ENCODE data around the gene HDLBP.

Gene HDLBP

DNA sequence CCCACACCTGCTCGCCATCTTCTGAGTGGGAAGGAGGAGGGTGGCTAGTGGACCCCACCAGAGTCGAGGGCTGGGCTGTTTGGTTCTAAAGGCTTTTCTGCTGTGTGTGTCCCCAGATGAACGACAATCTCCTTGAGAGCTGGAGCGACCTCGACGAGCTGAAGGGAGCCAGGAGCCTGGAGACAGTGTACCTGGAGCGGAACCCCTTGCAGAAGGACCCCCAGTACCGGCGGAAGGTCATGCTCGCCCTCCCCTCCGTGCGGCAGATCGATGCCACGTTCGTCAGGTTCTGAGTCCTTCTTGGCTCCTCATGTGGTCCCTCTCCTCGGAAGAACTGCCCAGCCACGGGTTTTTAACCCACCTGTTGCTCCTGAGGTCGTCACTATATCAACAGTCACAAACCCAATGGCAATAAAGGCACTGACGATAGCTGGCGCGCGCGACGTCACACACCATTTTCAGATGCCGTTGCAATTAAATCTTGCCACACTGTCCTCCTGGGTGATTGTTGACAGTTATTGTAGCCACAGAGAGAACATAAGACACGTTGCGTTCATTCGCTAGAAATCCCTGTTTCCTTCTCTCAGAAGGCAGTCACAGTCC, 132.8 kb downstream of the HDLBP start (continued):
- no peak for TF ChIP-seq TCF4 (CRISPR knock-in tag; IDR thresholded peaks at IDR 0.05; ENCODE audit: borderline replicate concordance)
- TF ChIP-seq BACH2 (CRISPR knock-in tag; IDR thresholded peaks at IDR 0.05; ENCODE audit: borderline replicate concordance): no peak
- no peak for TF ChIP-seq ZC3H10 (CRISPR knock-in tag; IDR thresholded peaks at IDR 0.05)
- TF ChIP-seq ZNF8 (CRISPR knock-in tag; IDR thresholded peaks at IDR 0.05): no peak
- TF ChIP-seq ISL1 (CRISPR knock-in tag; IDR thresholded peaks at IDR 0.05): no peak
- TF ChIP-seq, protein P1, sequence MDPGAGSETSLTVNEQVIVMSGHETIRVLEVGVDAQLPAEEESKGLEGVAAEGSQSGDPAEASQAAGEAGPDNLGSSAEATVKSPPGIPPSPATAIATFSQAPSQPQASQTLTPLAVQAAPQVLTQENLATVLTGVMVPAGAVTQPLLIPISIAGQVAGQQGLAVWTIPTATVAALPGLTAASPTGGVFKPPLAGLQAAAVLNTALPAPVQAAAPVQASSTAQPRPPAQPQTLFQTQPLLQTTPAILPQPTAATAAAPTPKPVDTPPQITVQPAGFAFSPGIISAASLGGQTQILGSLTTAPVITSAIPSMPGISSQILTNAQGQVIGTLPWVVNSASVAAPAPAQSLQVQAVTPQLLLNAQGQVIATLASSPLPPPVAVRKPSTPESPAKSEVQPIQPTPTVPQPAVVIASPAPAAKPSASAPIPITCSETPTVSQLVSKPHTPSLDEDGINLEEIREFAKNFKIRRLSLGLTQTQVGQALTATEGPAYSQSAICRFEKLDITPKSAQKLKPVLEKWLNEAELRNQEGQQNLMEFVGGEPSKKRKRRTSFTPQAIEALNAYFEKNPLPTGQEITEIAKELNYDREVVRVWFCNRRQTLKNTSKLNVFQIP (CRISPR knock-in tag; IDR thresholded peaks at IDR 0.05; ENCODE audit: borderline replicate concordance, low read depth): no peak
- TF ChIP-seq ZNF70 (CRISPR knock-in tag; IDR thresholded peaks at IDR 0.05): no peak
- no peak for TF ChIP-seq ARNTL (CRISPR knock-in tag; IDR thresholded peaks at IDR 0.05; ENCODE audit: borderline replicate concordance, low read depth)
- no peak for TF ChIP-seq PPARA (CRISPR knock-in tag; IDR thresholded peaks at IDR 0.05; ENCODE audit: borderline replicate concordance)
- TF ChIP-seq RARB (CRISPR knock-in tag; IDR thresholded peaks at IDR 0.05): no peak

DNA sequence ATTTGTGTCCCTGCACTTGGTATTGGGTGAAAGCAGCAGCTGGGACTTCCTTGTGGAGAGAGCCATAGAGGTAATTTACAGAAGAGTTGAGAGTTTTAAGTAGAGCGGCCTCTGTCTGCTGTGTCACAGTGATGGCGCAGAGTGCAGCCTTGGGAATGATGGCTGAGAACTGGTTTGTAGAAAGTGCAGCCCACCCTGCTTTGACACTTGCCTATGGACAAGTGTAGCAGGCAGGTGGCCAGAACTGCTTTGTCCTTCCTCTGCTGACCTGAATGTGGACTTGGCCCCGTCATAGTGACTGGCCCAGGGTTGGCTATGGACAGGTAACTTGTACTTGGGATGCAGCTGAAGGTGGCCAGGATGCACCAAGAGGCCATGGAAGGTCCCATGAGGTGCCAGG, 133.3 kb downstream of the HDLBP start:
- no peak for ATAC-seq
- no peak for TF ChIP-seq GLIS3 (CRISPR knock-in tag; IDR thresholded peaks at IDR 0.05)
- TF ChIP-seq, protein P2, sequence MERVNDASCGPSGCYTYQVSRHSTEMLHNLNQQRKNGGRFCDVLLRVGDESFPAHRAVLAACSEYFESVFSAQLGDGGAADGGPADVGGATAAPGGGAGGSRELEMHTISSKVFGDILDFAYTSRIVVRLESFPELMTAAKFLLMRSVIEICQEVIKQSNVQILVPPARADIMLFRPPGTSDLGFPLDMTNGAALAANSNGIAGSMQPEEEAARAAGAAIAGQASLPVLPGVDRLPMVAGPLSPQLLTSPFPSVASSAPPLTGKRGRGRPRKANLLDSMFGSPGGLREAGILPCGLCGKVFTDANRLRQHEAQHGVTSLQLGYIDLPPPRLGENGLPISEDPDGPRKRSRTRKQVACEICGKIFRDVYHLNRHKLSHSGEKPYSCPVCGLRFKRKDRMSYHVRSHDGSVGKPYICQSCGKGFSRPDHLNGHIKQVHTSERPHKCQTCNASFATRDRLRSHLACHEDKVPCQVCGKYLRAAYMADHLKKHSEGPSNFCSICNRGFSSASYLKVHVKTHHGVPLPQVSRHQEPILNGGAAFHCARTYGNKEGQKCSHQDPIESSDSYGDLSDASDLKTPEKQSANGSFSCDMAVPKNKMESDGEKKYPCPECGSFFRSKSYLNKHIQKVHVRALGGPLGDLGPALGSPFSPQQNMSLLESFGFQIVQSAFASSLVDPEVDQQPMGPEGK (CRISPR knock-in tag; IDR thresholded peaks at IDR 0.05; ENCODE audit: borderline replicate concordance): no peak
- TF ChIP-seq ZC3H10 (CRISPR knock-in tag; IDR thresholded peaks at IDR 0.05): no peak
- TF ChIP-seq, protein P3, sequence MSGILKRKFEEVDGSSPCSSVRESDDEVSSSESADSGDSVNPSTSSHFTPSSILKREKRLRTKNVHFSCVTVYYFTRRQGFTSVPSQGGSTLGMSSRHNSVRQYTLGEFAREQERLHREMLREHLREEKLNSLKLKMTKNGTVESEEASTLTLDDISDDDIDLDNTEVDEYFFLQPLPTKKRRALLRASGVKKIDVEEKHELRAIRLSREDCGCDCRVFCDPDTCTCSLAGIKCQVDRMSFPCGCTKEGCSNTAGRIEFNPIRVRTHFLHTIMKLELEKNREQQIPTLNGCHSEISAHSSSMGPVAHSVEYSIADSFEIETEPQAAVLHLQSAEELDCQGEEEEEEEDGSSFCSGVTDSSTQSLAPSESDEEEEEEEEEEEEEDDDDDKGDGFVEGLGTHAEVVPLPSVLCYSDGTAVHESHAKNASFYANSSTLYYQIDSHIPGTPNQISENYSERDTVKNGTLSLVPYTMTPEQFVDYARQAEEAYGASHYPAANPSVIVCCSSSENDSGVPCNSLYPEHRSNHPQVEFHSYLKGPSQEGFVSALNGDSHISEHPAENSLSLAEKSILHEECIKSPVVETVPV (CRISPR knock-in tag; IDR thresholded peaks at IDR 0.05): no peak
- TF ChIP-seq CSDC2 (CRISPR knock-in tag; IDR thresholded peaks at IDR 0.05): no peak
- TF ChIP-seq TCF4 (CRISPR knock-in tag; IDR thresholded peaks at IDR 0.05; ENCODE audit: borderline replicate concordance): no peak
- no peak for TF ChIP-seq OSR1 (CRISPR knock-in tag; IDR thresholded peaks at IDR 0.05)
- TF ChIP-seq ZFP3 (CRISPR knock-in tag; IDR thresholded peaks at IDR 0.05): no peak
- TF ChIP-seq ESRRG (CRISPR knock-in tag; IDR thresholded peaks at IDR 0.05): no peak
- no peak for TF ChIP-seq SNAI2 (CRISPR knock-in tag; IDR thresholded peaks at IDR 0.05)
- TF ChIP-seq ISL1 (CRISPR knock-in tag; IDR thresholded peaks at IDR 0.05): no peak
- no peak for TF ChIP-seq ZNF565 (CRISPR knock-in tag; conservative IDR thresholded peaks at IDR 0.05; ENCODE audit: low read depth)
- no peak for TF ChIP-seq TOX (CRISPR knock-in tag; IDR thresholded peaks at IDR 0.05; ENCODE audit: borderline replicate concordance)
- TF ChIP-seq ZNF70 (CRISPR knock-in tag; IDR thresholded peaks at IDR 0.05): no peak
- TF ChIP-seq ZNF8 (CRISPR knock-in tag; IDR thresholded peaks at IDR 0.05): no peak
- TF ChIP-seq BACH2 (CRISPR knock-in tag; IDR thresholded peaks at IDR 0.05; ENCODE audit: borderline replicate concordance): no peak
- TF ChIP-seq, protein P4, sequence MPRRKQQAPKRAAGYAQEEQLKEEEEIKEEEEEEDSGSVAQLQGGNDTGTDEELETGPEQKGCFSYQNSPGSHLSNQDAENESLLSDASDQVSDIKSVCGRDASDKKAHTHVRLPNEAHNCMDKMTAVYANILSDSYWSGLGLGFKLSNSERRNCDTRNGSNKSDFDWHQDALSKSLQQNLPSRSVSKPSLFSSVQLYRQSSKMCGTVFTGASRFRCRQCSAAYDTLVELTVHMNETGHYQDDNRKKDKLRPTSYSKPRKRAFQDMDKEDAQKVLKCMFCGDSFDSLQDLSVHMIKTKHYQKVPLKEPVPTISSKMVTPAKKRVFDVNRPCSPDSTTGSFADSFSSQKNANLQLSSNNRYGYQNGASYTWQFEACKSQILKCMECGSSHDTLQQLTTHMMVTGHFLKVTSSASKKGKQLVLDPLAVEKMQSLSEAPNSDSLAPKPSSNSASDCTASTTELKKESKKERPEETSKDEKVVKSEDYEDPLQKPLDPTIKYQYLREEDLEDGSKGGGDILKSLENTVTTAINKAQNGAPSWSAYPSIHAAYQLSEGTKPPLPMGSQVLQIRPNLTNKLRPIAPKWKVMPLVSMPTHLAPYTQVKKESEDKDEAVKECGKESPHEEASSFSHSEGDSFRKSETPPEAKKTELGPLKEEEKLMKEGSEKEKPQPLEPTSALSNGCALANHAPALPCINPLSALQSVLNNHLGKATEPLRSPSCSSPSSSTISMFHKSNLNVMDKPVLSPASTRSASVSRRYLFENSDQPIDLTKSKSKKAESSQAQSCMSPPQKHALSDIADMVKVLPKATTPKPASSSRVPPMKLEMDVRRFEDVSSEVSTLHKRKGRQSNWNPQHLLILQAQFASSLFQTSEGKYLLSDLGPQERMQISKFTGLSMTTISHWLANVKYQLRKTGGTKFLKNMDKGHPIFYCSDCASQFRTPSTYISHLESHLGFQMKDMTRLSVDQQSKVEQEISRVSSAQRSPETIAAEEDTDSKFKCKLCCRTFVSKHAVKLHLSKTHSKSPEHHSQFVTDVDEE (CRISPR knock-in tag; IDR thresholded peaks at IDR 0.05): no peak
- TF ChIP-seq ZFP30 (CRISPR knock-in tag; IDR thresholded peaks at IDR 0.05): no peak
- no peak for TF ChIP-seq PPARA (CRISPR knock-in tag; IDR thresholded peaks at IDR 0.05; ENCODE audit: borderline replicate concordance)

DNA sequence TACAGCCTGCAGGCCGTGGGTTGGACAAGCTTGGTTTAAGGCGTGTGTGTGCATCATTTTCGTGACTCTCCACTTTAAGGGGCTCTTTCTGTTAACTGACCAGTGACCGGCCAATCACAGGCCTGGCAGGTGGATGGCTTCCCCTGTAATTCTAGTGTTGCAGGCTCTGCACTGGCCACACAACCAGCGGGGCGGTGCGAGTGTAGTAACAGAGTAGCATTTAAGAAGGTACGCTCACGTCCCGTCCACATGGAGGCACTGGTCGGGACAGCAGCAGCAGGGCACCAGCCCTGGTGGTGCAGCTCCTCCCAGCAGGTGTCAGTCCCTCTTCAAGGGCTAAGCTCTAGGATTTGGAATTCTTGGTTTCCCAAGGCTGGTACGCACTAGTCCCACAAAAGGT, 135.0 kb downstream of the HDLBP start:
- no peak for ATAC-seq
- no peak for TF ChIP-seq ZNF70 (CRISPR knock-in tag; IDR thresholded peaks at IDR 0.05)
- no peak for TF ChIP-seq ZC3H10 (CRISPR knock-in tag; IDR thresholded peaks at IDR 0.05)
- TF ChIP-seq, protein P5, sequence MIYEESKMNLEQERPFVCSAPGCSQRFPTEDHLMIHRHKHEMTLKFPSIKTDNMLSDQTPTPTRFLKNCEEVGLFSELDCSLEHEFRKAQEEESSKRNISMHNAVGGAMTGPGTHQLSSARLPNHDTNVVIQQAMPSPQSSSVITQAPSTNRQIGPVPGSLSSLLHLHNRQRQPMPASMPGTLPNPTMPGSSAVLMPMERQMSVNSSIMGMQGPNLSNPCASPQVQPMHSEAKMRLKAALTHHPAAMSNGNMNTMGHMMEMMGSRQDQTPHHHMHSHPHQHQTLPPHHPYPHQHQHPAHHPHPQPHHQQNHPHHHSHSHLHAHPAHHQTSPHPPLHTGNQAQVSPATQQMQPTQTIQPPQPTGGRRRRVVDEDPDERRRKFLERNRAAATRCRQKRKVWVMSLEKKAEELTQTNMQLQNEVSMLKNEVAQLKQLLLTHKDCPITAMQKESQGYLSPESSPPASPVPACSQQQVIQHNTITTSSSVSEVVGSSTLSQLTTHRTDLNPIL (CRISPR knock-in tag; IDR thresholded peaks at IDR 0.05; ENCODE audit: low read depth): no peak
- TF ChIP-seq, protein P2 (CRISPR knock-in tag; IDR thresholded peaks at IDR 0.05; ENCODE audit: borderline replicate concordance): no peak
- no peak for TF ChIP-seq ESRRG (CRISPR knock-in tag; IDR thresholded peaks at IDR 0.05)
- no peak for TF ChIP-seq ISL1 (CRISPR knock-in tag; IDR thresholded peaks at IDR 0.05)
- TF ChIP-seq TCF4 (CRISPR knock-in tag; IDR thresholded peaks at IDR 0.05; ENCODE audit: borderline replicate concordance): no peak
